Endodermal cell (in vitro differentiated cells): ENCODE results near the gene SNRPD2. TPM values are rescaled to one million over a fixed set of nuclear protein-coding genes. Genes with fewer than 3 reads are reported as not detected.

Experiments
- DNase-seq: peaks from one replicate; pipeline ENCODE4 v3.0.0-alpha.2; 2017
- H3K27ac ChIP-seq: 2 replicates; pipeline ENCODE4 v1.5.1; 2013; ENCODE audit warnings: mild to moderate bottlenecking, low read depth, low read length, moderate library complexity
- H3K27me3 ChIP-seq: 2 replicates; pipeline ENCODE4 v1.6.1; 2013; ENCODE audit warnings: mild to moderate bottlenecking, low read length, moderate library complexity; ENCODE audit not compliant: insufficient read depth, control insufficient read depth, poor library complexity, severe bottlenecking
- H3K36me3 ChIP-seq: 2 replicates; pipeline ENCODE4 v1.7.0; 2013; ENCODE audit warnings: mild to moderate bottlenecking, low read length, moderate library complexity; ENCODE audit not compliant: control insufficient read depth, insufficient read depth
- H3K4me1 ChIP-seq: one replicate; pipeline ENCODE4 v1.7.0; 2013; ENCODE audit warnings: low read length; ENCODE audit not compliant: control insufficient read depth, insufficient read depth
- H3K4me3 ChIP-seq: 2 replicates; pipeline ENCODE4 v1.5.1; 2013; ENCODE audit warnings: mild to moderate bottlenecking, low read length, moderate library complexity
- H3K9ac ChIP-seq: 2 replicates; pipeline ENCODE4 v1.6.1; 2013; ENCODE audit warnings: mild to moderate bottlenecking, low read length, moderate library complexity; ENCODE audit not compliant: poor library complexity, severe bottlenecking; ENCODE audit errors: extremely low read depth
- H3K9me3 ChIP-seq: 2 replicates; pipeline ENCODE4 v1.6.1; 2013; ENCODE audit warnings: mild to moderate bottlenecking, low read length, moderate library complexity; ENCODE audit not compliant: control insufficient read depth
- H3K27ac Mint-ChIP-seq: 2 replicates; pipeline ENCODE4 v1.8.0; 2020; ENCODE audit warnings: mixed read lengths
- H3K27me3 Mint-ChIP-seq: 2 replicates; pipeline ENCODE4 v1.8.0; 2021; ENCODE audit warnings: mild to moderate bottlenecking, mixed read lengths; ENCODE audit not compliant: insufficient read depth
- H3K36me3 Mint-ChIP-seq: 2 replicates; pipeline ENCODE4 v1.8.0; 2020; ENCODE audit warnings: low read depth, mixed read lengths
- H3K4me1 Mint-ChIP-seq: 2 replicates; pipeline ENCODE4 v1.8.0; 2020; ENCODE audit warnings: mixed read lengths
- H3K4me3 Mint-ChIP-seq: 2 replicates; pipeline ENCODE4 v1.8.0; 2020; ENCODE audit warnings: mild to moderate bottlenecking, moderate library complexity, mixed read lengths
- H3K9me3 Mint-ChIP-seq: 2 replicates; pipeline ENCODE4 v1.8.0; 2020; ENCODE audit warnings: mild to moderate bottlenecking, mixed read lengths
- WGBS, 2 experiments: methylation state at CpG; one replicate each; pipeline versions ENCODE4 v1.1.5 to v1.1.7; 2013; ENCODE audit warnings: missing lambda C conversion rate in 2 of 2, mixed read lengths in 1 of 2; ENCODE audit not compliant: insufficient coverage in 1 of 2, insufficient read length in 1 of 2; 5-methylcytosine and 5-hydroxymethylcytosine counted together
- long read RNA-seq, 4 experiments: library from polyadenylated mRNA in 2 of 4; library from RNA in 1 of 4; library from capped mRNA in 1 of 4; stranded (forward) in 3 of 4; unstranded in 1 of 4; transcript quantifications; one replicate each; pipeline ENCODE4 v2.0.0, GENCODE V29; 2020 to 2021; ENCODE audit warnings: inconsistent platforms in 1 of 4
- polyA plus RNA-seq, 2 experiments: library from polyadenylated mRNA; stranded (reverse); fragments of 50-300 nt; gene quantifications; one replicate each; pipeline ENCODE4 v1.2.3, GENCODE V29; 2013
- total RNA-seq, 2 donors: library from RNA; stranded (reverse); fragmentation: NEBNext Ultra II Directional in 1 of 2; extraction: Animal tissue kit (Norgen Biotek cat#: 25700) in 1 of 2; gene quantifications; 2 replicates in 1 of 2; 3 replicates in 1 of 2; pipeline ENCODE4 v1.2.1, GENCODE V29; 2021
- TF ChIP-seq, protein P1 (sequence below): fragments of 200-600 bp; sonication (generic); conservative IDR thresholded peaks from 2 replicates; pipeline ENCODE4 v1.5.0; 2021; ENCODE audit warnings: antibody characterized with exemption, mild to moderate bottlenecking

Gene SNRPD2
- 100 to 1,000 TPM; 644 to 654 TPM for total RNA-seq
- polyA plus RNA-seq (2013, experiment 1 of 2): 524 TPM
- 537 TPM for polyA plus RNA-seq (2013, experiment 2 of 2)
- long read RNA-seq, experiment 1, transcript SNRPD2-201 (3 exons, 901 nt): major isoform, 165 of 201 reads
- long read RNA-seq, experiment 1, partial matches to known transcripts: 33 of 201 reads
- long read RNA-seq, experiment 1, other reads (novel, unspliced or antisense): 3 of 201 reads
- long read RNA-seq, experiment 2, transcript SNRPD2-201 (3 exons, 901 nt): major isoform, 224 of 236 reads
- long read RNA-seq, experiment 2, partial matches to known transcripts: 3 of 236 reads
- long read RNA-seq, experiment 2, other reads (novel, unspliced or antisense): 2 of 236 reads
- long read RNA-seq, experiment 3, transcript SNRPD2-201 (3 exons, 901 nt): major isoform, 76 of 80 reads
- long read RNA-seq, experiment 3, partial matches to known transcripts: 2 of 80 reads
- long read RNA-seq, experiment 3, other reads (novel, unspliced or antisense): 2 of 80 reads
- long read RNA-seq, experiment 4, partial matches to known transcripts: 2 of 4 reads
- long read RNA-seq, experiment 4, other reads (novel, unspliced or antisense): 1 of 4 reads

- peak within 1 kb of the TSS; percentile 93 for H3K4me3 Mint-ChIP-seq
- WGBS, 2 experiments: 0 to 1% methylated on average over 24 to 36 of the region's 36 CpGs
- H3K27me3 ChIP-seq: no peaks in the 10 kb centered on the region
- H3K27me3 Mint-ChIP-seq: no peaks in the 10 kb centered on the region
- H3K9me3 Mint-ChIP-seq: no peaks in the 10 kb centered on the region
- H3K36me3 ChIP-seq: peaks cover 43% of the 10 kb centered on the region
- no peaks in the 10 kb centered on the region for H3K4me1 Mint-ChIP-seq
- TF ChIP-seq, protein P1, sequence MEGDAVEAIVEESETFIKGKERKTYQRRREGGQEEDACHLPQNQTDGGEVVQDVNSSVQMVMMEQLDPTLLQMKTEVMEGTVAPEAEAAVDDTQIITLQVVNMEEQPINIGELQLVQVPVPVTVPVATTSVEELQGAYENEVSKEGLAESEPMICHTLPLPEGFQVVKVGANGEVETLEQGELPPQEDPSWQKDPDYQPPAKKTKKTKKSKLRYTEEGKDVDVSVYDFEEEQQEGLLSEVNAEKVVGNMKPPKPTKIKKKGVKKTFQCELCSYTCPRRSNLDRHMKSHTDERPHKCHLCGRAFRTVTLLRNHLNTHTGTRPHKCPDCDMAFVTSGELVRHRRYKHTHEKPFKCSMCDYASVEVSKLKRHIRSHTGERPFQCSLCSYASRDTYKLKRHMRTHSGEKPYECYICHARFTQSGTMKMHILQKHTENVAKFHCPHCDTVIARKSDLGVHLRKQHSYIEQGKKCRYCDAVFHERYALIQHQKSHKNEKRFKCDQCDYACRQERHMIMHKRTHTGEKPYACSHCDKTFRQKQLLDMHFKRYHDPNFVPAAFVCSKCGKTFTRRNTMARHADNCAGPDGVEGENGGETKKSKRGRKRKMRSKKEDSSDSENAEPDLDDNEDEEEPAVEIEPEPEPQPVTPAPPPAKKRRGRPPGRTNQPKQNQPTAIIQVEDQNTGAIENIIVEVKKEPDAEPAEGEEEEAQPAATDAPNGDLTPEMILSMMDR: peak; percentile 14
- peak; percentile 98 for DNase-seq
- H3K27ac ChIP-seq: peak within 1 kb of the TSS; percentile 84
- H3K4me3 ChIP-seq: peak within 1 kb of the TSS; percentile 95
- H3K27ac Mint-ChIP-seq: peak within 1 kb of the TSS; percentile 99
- peaks cover 47% of the 10 kb centered on the region for H3K36me3 Mint-ChIP-seq
- peak within 1 kb of the TSS; percentile 88 for H3K9ac ChIP-seq
- H3K9me3 ChIP-seq: no peaks in the 10 kb centered on the region
- H3K4me1 ChIP-seq: no peaks in the 10 kb centered on the region
Observed at GRCh38 chr19:45691516-45692186, at the start of gene SNRPD2. Gene SNRPD2, minus strand, starts transcription at chr19:45691953. Its CDS starts 65 bp downstream, at chr19:45691888.

GRCh38 chr19:45739498-45740439 is 48.0 kb upstream of the SNRPD2 start:
- Histone ChIP-seq H3K4me1 (no peaks in the 10 kb centered on the region), H3K27ac (no peak overlapping the region), H3K9me3 (no peaks in the 10 kb centered on the region), H3K27me3 (no peaks in the 10 kb centered on the region), H3K9ac (no peak overlapping the region), H3K4me3 (no peak overlapping the region), H3K36me3 (no peaks in the 10 kb centered on the region)
- Mint-ChIP-seq H3K9me3 (no peaks in the 10 kb centered on the region), H3K4me1 (no peaks in the 10 kb centered on the region), H3K27me3 (peaks cover 5% of the 10 kb centered on the region), H3K4me3 (no peak overlapping the region), H3K36me3 (no peaks in the 10 kb centered on the region), H3K27ac (no peak overlapping the region)
- no peak for DNase-seq
- WGBS, 2 experiments: 88 to 91% methylated on average over 7 to 10 of the region's 10 CpGs
- TF ChIP-seq, protein P1: no peak
